ENCODE data around the gene STX1A.
"Not testable (repeated sequence)": the region's sequence is repeated elsewhere in the genome, so short reads cannot be mapped to it uniquely, and the experiment has no call there.

Gene STX1A

DNA sequence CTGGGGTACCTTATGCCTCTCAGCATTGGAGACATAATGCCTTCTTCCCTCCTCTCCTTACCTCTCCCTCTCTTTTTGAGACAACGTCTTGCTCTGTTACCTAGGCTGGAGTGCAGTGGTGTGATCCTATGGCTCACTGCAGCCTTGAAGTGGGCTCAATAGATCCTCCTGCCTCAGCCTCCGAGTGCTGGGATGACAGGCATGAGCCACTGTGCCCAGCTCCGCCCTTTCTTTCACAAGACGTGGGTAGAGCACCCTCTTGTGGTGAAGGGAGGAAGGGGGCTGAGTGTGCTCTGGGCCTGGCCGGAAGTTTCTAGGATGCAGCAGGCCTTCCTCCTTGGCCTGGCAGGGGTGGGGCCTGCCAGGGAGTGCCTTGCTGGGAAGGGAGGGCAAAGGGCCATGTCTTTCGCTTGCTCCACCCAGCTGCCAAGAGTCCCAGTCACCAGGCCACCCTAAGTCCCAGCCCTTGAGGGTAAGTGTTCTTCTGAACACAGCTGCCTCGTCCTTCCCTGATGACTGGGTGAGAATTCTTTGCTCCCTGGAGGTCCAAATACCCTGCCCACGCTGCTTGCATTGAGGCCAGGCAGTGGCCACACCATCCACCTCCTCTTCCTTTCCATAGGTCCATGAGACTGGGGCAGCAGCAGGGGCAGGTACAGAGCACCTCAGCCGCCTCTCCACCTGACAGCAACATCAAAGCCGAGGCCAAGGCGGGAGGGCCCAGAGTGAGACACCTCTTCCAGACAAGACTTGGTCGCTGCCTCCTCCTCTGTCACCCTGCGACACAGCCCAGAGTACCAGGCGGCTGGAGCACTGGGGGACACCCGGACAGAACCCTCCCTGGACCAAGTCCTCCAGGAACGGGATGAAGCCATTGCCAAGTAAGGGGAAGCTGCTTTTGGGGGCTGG, 15.4 kb upstream of the STX1A start:
- DNase-seq: peak; percentile 73

DNA sequence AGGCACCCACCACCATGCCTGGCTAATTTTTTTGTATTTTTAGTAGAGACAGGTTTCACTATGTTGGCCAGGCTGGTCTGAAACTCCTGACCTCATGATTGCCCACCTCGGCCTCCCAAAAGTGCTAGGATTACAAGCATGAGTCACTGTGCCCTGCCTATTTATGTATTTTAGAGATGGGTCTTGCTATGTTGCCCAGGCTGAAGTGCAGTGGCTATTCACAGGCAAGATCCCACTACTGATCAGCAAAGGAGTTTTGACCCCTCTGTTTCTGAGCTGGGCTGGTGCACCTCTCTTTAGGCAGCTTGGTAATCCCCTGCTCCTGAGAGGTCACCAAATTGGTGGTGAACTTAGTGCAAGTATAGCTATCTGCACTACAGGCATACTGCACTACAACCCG, 12.9 kb upstream of the STX1A start:
- no peak for DNase-seq

DNA sequence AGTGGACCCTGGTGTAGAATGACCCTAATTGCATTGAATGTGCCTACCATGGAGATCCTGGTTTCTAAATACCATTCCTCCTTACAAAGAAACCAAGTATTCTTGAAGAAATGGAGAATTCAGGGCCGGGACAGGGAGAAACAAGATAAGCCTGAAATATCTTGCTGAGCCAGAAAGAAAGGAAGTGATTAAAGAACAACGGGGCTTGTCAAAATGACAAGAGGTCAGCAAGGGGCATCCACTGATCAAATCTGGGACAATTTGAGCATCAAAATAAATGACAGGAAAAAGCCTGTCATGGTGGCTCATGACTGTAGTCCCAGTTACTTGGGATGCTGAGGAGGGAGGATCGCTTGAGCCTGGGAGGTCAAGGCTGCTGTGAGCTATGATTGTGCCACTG, 11.0 kb upstream of the STX1A start:
- DNase-seq: no peak

DNA sequence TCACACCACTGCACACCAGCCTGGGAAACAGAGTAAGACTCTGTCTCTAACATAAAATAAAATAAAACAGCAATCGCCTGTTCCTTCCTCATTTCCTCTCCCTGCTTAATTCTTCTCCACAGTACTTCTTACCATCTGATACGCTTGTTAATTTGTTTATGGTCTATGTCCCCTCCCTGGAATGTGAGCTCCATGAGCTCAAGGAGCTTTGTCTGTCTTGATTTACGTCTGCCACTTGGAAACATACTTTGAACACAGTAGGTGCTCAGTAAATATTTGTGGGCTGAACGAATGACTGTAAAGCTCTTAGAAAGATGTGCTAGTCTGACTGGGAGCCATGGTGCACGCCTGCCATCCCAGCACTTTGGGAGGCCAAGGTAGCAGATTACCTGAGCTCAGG, 9.1 kb upstream of the STX1A start:
- DNase-seq: no peak

DNA sequence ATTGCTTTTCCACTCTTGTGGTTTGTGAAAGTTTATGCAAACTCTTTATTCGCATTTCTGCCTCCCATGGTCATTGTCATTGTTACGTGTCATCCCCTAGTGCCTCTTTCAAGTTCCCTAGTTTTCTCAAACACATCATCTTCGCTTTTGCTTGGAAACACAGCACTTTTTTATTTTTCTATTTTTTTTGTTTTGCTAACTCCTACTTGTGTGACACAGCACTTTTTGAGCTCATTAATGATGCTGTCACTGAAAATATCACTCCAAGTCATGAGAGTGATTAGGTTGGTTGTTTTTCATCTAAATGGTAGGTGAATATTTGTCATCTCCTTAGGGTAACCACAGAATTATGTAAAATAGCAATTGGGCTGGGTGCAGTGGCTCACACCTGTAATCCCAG, 8.5 kb upstream of the STX1A start:
- DNase-seq: no peak

DNA sequence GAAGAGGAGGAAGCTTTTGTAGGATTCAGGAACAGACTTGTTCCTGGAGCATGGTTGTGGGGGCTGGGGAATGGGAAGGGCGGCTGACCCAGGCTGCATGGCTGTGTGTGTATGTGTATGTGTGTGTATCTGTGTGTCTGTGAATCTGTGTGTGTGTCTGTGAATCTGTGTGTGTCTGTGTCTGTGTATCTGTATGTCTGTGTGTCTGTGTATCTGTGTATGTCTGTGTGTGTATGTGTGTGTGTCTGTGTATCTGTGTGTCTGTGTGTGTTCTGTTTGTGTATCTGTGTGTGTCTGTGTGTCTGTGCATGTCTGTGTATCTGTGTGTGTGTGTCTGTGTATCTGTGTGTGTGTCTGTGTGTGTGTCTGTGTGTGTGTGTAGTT, 6.6 kb upstream of the STX1A start:
- no peak for DNase-seq

DNA sequence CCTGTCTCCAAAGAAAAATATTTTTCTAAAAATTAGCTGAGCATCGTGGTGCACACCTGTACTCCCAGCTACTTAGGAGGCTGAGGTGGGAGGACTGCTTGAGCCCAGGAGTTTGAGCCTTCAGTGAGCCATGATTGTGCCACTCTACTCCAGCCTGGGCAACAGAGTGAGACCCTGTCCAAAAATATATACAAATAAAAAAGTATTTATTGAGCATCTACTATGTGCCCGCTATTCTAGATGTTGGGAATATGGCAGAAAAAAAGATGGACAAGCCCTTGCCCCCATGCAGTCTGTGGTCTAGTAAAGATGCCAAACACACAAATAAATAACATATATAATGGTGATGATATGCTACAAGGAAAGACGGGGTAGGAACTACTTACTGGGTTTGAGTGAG, 4.3 kb upstream of the STX1A start:
- DNase-seq: no peak

DNA sequence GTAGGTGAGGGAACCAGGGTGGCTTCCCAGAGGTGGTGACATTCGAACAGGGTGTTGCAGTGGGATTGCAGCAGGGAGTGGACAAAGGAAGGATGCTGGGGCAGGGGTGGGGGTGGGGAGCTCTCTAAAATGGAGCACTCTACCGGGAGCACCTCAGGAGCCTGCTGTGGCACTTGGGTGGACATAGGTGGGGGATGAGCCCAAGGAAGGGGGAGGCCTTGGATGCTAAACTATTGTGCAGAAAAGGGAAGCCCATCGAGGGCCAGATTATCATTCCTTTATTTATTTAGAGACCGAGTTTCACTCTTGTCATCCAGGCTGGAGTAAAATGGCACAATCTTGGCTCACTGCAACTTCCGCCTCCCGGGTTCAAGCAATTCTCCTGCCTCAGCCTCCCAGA, 3.3 kb upstream of the STX1A start:
- no peak for DNase-seq

DNA sequence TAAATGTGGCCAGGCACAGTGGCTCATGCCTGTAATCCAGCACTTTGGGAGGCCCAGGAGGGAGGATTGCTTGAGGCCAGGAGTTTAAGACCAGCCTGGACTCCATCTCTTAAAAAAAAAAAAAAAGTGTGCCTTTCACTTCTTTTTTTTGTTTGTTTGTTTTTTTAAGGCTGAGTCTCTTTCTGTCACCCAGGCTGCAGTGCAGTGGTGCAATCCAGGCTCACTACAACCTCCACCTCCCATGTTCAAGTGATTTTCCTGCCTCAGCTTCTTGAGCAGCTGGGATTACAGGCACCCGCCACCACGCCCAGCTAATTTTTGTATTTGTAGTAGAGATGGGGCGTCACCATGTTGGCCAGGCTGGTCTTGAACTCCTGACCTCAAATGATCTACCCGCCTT, 2.7 kb upstream of the STX1A start:
- not testable (repeated sequence) for DNase-seq

DNA sequence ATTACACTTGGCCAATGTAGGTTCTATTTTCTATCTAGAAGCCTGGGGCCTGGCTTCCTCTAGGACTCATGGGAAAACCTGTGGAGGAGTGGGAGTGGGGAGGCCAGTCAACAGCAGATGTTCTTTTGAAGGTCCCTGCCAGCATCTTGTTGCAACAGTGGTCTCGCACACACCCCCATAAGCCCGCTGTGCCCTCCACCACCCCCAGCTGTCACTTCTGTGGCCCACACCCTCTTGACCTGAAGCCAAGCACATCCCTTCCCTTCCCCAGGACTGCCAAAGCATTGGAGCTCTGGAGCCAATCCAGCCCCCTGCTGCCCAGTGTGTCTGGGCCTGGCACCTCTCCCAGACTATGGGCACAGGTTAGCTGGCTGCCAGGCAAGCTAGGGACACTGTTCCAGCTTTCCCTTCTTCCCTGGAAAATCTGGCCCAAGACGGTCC, 1.9 kb upstream of the STX1A start:
- no peak for DNase-seq

DNA sequence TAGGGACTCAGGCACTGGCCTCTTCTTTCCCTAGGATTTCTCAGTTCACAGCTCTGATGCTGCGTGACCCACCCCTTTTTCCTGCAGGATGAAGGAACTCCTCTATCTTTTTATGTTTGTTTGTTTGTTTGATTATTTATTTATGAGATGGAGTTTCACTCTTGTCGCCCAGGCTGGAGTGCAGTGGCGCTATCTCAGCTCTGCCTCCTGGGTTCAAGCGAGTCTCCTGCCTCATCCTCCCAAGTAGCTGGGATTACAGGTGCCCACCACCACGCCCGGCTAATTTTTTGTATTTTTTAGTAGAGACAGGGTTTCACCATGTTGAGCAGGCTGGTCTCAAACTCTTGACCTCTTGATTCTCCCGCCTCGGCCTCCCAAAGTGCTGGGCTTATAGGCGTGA, 974 bp upstream of the STX1A start:
- DNase-seq: not testable (repeated sequence)

DNA sequence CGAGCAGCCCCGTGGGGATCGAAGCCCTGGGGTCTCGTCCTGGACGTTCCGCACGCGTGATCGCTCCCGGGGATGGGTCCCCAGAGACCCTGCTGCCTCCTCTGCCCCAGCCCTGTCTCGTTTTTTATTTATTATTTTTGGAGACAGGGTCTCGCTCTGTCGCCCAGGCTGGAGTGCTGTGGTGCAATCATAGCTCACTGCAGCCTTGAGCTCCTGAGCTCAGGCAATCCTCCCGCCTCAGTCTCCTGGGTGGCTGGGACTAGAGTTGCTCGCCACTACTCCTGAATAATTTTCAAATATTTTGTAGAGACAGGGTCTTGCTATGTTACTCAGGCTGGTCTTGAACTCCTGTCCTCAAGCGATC, 319 bp upstream of the STX1A start:
- no peak for DNase-seq

DNA sequence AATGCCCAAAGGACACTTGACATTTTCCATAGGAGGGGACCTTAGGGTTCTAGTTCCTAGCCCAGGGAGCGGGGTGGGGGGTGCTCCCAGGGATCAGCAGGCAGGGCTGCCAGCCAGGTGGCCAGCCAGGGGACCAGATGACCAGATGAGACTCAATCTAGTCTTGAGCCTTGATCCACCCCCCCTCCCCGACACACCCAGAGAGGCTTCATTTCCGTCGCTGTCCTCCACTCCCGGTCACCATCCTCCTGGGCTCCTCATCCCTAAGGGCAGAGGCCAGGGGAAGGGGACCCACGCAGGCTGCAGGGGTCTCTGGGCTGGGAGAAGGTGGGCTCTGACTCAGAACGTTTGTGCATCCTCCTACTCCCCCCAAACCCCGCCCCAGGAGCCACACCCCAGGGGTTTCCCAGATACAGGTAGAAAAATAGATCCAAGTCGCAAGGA, 1.0 kb downstream of the STX1A start:
- DNase-seq: no peak

DNA sequence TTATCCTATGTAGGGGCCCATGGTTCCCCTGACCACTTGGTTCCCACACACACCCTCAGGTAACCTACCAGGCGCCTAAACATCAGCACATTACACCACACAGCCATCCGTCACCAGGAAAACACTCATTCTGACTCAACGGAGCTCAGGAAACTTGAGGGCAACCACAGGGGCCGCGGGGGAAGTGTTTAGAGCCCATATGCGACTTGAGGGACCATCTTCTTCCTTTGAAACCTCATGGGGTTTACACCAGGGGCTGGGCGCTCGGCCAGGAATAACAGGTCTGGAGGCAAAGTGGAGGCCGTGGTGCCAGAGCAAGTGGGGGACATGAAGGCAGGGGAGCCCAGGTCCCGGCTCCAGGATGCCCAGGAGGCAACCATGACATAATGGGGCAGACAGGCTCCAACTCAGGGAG, 1.5 kb downstream of the STX1A start:
- peak; percentile 87 for DNase-seq

DNA sequence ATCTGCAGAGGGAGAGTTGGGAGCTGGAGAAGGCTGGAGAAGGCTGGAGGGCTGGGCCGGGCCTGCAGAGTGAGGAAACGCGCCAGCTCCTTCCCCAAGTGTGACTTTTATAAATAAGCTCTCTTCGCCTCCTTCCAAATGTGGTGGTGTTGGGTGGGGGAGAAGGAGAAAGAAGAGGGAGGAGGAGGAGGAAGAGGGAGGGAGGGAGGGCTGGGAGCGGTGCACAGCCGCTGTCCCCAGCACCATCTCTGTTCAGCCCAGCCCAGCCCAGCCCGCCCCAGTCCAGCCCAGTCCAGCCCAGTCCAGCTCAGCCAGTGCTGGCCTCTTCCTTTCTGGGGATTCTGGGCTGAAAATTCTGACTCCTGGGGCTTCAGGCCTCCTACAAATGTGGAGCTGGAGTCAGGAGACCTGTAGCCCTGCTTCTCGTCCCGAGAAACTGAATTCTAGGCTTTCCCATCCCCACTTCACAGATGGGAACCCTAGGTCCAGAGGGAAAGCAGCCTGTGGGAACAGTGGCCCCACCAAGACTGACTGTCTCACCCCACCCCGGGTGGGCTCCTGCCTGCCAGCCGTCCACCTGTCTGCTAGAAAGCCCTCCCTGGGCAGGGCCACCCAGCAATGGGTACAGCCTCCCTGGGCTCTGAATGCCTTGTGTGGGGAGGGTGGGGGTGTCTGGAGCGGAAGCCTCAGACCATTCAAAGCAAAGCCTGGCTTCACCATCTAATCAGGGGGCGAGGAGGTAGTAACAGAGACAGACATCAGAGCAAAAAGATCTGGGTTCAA, 2.3 kb downstream of the STX1A start:
- DNase-seq: peak; percentile 38

DNA sequence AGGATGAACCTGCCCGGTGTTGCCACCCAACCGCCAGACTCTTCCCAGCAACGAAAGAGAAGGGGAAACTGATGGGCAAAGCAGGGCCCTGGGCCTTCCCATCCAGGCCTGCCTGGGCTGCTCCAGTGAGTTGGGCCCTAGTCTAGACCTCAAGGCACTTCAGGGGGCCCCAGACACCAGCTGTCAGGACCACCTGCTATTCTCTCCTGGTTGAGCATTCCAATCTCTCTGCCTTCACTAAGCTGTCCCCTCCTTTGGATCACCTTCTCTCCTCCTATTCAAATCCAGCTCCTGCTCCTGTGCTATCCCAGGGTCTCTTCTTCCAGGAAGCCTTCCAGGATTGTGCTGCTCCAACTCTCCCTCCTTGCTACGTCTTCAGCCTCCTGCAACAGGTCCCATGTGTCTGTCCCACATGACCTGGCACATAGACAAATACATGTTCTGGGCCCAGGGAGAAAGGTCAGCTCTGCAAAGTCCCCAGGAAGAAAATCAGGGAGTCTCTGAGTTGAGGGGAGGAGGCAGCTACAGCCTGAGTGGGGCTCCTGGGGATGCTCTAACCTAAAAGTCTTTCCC, 3.1 kb downstream of the STX1A start:
- no peak for DNase-seq

DNA sequence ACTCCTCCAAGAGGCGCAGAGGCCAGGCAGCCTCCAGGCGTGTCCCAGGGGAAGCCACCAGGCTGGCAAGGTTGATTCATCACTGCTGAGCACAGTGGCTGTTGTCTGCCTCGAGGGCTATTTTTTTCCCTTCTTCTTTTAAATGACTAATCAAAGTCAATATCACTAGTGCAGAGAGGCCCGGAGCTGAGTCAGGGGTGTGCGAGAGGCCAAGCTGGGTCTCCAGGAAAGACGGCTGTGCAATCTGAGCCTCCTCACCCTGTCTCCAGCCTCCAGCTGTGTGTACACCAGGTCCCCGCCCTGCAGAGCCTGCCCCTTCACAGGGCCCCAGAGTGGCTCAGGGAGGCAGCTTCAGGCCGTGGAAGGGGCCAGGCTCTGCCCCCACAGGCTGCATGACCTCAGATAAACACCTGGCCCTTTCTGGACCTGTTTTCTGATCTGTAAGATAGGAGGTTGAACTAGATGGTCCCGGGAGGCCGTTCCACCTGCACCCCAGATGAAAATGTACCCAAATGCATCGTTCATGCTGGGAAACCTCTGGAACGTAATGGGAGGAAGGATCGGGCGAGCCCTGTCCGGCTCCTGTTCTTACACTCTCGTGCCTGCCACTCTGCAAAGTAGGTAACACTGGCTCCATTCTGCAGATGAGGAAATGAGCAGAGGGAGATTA, 3.7 kb downstream of the STX1A start:
- DNase-seq: peak; percentile 91

DNA sequence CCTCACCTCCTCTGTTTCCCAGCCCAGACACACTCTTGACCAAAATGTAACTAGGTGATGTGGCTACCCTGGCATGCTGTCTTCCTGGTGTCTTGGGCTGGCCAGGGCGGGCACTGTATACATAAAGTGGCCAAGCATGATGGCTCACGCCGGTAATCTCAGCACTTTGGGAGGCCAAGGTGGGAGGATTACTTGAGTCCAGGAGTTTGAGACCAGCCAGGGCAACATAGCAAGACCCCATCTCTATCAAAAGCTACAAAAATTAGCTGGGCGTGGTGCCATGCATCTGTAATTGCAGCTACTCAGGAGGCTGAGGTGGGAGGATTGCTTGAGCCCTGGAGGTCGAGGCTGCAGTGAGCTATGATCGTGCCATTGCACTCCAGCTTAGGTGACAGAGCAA, 6.2 kb downstream of the STX1A start:
- DNase-seq: not testable (repeated sequence)

DNA sequence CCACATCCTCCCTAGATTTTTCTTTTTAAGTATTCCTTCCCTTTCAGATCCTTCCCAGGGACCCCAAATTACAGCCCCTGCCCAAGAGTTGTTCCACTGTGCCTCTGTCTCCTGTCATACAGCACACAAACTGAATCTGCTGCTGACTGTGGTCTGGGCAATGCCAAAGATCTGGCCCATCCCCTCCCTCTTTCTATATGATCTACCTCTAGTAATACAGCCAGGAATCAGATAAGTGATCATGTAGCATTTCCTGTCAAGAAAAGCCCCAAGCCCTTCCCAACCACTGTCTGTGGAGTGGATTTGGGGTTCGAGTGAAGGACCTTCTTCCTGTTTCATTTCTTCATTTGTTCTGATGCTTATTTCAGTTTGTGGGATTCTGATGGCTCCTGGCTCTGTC, 6.7 kb downstream of the STX1A start:
- DNase-seq: no peak

DNA sequence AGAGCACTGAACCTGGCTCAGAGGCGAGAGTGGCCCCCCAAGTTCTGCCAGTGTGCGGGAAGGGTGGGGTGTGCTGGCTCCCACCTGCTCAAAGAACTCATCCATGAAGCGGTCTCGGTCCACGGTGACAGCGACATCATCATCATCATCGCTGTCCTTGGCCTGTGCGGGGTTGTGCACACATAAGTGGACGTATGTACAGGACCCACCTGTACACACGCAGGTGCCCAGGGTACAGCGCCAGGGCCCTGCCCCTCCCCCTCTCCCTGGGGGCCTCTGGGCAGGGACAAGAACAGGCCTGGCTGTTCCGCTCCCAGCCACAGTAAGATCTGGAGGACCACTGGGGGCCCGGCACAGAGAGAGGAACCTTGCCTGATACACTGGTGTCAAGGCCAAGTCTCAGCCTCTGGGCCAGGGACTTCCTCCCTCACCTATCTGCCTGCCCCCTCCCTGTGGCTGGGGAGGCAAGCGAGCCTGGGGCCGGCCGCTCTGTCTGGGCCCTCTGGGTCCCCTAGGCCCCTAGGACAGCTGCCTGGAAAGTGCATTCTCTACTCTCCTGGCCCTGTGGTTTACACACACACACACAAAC, 10.4 kb downstream of the STX1A start:
- DNase-seq: no peak

DNA sequence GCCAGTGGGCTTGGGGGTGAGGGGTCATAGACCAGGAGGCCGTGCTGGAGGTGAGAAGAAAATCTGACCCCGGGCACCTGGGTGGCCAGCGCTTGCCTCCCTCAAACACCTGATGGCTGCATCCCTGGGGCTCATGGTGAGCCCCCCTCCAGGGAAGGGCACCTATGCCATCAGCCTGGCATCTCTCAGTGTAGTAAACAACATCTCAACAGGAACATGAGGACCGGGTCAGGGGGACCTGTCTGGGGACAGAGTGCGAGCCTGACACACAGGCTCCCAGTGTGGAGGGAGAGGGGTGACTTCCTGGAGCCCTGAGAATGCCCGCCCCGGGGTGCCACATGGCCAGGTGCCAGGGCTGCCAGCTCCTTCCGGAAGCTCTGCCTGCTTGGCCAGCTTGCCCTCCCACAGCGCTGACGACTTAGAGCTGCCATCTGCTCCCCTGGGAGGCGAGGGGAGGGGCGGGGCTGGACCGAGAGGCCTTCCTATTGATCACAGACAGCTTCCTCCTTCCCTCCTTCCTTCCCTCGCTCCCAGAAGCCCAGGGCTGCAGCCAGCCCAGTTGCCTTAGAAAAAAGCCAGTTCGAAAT, 12.3 kb downstream of the STX1A start:
- peak; percentile 29 for DNase-seq
